GM19455 (cell line): ENCODE results near the gene NETO1.
A peak's percentile ranks its signal among the peaks of the same experiment; 100 is the strongest.

Source experiments
- ATAC-seq: cut with Tn5 transposase; IDR thresholded peaks from one replicate; pipeline ENCODE4 v1.9.1; 2021; ENCODE audit not compliant: unreplicated experiment

NETO1 gene

DNA sequence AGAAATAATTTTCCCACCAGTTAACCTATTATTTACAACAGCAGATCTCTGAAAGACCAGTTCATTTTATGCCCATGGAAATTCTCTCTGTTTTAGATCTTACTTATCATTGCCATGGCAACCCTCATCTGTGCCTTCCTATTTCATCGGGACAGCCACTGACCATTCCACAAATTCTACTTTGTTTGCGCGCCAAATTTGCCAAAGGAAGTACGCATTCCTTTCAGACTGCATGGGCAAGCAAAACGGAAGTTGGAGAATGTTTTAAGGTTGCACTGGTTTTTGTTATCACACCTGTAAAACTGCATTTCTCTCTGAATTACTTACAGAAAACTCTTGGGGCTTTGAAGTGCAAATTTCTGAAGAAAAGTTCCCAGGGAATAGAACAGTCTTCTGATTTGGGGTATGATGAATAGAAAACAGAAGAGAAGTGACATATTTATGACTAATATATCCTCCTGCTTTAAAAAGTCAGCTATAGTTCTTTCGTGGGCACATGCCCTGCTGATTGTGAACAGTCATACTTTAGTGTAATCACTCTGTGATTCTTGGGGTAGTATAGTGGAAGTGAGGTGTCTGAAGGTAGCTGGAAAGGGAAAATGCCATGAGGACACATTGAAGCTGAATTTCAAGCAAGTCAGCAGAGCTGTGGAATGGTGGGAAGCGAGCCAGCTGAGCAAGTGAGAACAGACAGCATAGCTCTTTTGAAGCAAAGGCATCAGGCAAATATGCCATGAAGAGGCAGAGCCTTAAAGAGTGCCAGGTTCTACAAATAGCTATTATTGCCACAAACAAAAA, 20.9 kb downstream of the NETO1 start:
- ATAC-seq = no peak

DNA sequence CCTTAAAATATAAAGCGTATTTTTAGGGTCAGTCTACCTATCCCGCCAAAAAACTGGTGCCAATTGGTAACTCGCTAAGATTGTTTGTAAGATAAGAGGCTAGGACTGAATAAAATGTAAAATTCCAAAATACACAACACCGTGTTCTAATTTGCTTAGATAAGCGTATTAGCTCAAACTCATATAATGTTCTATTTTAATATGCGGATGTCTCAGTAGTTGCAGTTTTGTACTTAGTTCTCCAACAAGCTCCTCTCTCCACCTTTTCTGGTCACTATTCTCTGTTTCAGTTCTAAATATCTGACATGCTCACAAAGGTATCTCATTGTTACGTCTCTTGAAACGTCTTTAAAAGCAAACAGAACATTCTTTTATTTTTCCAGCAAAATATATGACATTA, 24.0 kb downstream of the NETO1 start:
- ATAC-seq = no peak

DNA sequence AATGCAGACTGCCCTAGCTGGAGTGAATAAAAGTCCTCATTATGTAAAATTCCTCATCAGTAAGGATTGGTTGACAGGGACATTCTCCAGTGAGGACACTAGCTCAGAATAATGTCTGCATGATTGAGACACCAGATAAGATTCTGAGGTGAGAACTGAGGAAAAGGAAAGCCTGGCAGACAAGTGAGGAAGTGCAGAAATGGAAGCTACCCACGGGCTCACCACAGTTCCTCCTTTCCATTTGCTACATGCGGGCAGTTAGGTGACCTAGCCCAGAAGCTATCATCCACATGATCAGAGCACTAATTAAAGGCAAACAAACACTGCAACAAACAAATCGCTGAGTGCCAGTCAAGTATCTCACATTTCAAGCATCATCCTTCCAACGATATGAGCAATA, 27.7 kb downstream of the NETO1 start:
- no peak for ATAC-seq

- no peak for ATAC-seq
These were observed 33.1 kb downstream of the NETO1 start for GRCh38 chr18:72834731-72835130.

DNA sequence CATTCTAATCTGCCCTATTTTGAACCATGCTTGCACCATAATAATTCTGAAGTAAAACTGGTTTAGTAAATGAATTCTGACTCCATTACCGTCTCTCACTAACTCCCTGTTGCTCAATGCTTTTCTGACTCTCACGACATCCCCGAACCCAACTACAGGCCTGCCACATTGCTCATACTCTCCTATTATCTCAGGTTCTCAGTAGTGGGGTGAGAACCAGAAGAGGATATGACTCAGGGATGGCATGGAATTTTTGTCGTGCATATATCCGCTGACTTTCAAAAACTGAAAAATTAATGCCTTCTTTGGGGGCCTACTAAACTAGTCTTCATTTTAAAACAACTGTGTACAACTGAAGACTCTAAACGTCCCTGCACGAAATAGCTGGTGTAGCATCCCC, 34.3 kb downstream of the NETO1 start:
- no peak for ATAC-seq

DNA sequence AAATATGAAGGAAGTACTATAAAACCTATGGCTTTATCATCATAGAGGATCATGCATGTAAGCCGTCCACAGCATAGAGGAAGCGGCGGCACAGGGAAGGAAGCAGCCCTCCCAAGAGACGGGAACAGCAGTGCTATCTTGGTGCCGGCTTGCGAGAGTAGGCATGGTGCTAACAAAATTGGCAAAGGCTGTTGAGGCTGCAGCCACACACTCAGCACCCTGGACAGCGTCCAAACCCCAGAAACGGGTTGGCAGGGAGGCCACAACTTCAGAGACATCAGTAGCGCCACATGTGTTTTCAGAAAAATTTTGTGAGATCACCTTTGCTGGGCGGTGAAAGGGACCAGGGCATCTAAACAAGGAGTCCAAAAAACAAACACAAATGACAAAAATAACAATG, 37.7 kb downstream of the NETO1 start:
- ATAC-seq = no peak

GRCh38 chr18:72828601-72829000, 39.2 kb downstream of the NETO1 start:
- ATAC-seq = no peak

GRCh38 chr18:72826736-72827135, 41.1 kb downstream of the NETO1 start:
- no peak for ATAC-seq

DNA sequence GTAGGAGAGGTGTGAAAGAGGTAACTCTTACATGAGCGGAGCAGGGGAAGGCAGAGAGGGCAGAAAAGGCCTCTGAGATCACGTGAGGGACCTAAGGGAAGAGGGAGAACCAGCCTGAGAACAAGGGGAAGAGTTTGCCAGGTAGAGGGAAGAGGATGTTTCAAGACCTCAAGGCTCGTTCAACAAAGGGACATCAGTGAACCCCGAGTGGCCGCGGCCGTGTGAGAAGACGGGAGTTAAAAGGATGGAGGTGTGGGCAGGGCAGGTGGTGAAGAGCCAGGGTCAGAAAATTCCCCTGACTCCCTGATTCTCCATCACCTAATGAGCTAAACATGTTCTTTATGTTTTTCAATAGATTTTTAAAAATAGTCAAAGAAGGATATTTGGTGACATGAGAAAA, 44.4 kb downstream of the NETO1 start:
- ATAC-seq = no peak

DNA sequence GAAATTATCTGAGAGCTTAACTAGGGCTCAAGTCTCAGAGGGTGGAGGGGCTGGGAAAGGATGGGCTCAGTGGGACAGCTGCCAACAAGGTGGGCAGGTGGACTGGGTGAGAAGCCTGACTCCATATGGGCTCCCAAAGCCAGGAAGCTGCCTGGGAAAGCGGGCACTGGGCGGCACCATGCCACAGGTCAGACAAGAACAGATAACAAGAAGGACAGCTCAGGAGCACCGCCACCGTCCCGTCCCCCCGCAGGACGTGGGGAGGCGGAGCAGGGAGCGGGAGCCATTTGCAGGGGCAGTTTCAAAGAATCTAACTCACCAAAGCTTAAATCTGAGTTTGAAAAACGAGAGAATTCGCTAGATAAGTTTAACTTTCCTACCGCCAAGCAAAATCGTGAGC, 45.6 kb downstream of the NETO1 start:
- ATAC-seq = no peak

DNA sequence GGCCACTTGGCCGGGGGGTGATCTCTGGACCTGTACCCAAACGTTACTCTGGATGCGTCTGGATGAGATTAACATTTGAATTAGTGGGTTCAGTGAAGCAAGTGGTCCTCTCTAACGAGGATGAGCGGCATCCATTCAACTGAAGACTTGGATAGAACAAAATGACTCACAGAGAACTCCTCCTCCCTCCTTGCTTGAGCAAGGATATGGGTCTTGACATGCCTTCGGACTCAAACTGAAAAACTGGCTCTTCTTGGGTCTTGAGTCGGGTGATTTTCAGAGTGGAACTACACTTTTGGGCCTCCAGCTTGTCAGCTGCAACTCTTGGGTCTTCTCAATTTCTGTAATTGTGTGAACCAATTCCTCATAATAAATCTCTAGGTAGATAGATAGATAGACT, 47.2 kb downstream of the NETO1 start:
- no peak for ATAC-seq

GRCh38 chr18:72819050-72819449, 48.7 kb downstream of the NETO1 start:
- no peak for ATAC-seq

DNA sequence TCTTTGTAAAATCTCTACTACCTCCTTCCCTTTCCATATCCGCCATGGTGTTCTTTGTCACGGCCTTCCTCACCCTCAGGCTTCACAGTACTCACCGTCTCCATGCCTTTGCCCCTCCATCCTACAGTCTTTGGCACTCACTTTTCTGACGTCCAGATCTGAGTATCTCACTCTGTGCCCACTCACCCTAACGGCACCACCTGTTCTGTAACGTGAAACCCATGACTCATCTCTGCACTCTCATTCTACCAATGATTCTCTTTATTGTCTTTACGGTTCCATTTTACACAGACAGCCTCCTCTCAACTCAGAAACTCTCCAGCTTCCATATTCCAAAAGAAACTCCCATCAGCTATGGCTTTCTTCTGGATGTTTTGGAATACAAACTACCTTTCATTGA, 56.7 kb downstream of the NETO1 start:
- no peak for ATAC-seq

- ATAC-seq = no peak
These were observed 59.1 kb downstream of the NETO1 start for GRCh38 chr18:72808680-72809079.

- no peak for ATAC-seq
These were observed 68.7 kb downstream of the NETO1 start for GRCh38 chr18:72799106-72799505.

- no peak for ATAC-seq
These were observed 84.3 kb downstream of the NETO1 start for GRCh38 chr18:72783530-72783929.

- no peak for ATAC-seq
These were observed 92.9 kb downstream of the NETO1 start for GRCh38 chr18:72774914-72775313.

- ATAC-seq = no peak
These were observed 94.9 kb downstream of the NETO1 start for GRCh38 chr18:72772916-72773315.

GRCh38 chr18:72768681-72769229, 99.0 kb downstream of the NETO1 start:
- ATAC-seq = no peak

DNA sequence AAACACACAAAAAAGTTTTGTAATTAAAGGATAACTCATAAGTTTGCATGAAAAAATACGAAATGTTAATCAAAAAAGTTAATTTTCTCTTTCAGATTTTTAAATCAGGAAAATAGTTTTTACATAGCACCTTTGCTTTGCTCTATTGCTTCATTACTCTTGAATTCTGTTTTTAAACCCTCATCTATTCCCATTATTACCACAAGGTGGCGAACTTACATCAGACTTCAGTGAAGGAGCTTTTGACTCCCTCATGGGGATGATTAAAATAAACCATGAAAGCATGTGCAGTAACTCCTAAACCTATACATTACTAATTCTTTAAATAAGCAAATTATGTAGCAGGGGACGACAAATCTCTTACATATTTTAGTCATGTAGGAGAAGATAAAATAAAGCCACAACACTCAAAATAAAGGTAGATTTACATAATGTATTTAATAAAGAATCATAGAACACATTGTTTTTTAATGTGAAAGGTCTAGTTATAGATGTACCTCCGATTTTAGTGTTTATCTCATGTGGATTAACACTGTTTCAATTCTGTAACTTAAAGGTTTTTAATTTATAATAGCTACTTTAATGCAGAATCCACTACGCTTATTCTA, 105.2 kb downstream of the NETO1 start:
- peak; percentile 78 for ATAC-seq

DNA sequence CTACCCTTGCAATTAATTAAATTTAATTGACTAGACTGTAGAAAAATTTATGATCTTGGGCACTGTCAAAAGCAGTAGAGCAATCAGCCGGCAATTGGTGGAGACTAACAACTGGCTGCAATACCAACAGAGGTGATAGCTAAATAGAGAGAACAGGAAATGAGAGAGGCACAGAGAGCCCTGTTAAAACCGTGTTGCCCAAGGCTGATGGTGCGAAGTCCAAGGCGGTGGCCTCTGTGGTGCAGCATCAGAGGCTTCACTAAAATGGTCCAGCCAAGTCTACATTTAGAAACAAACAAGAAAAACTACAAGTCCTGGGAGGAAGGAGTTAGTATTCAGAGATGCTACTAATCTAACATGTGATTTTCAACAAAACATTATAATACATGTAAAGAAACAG, 115.6 kb downstream of the NETO1 start:
- no peak for ATAC-seq

DNA sequence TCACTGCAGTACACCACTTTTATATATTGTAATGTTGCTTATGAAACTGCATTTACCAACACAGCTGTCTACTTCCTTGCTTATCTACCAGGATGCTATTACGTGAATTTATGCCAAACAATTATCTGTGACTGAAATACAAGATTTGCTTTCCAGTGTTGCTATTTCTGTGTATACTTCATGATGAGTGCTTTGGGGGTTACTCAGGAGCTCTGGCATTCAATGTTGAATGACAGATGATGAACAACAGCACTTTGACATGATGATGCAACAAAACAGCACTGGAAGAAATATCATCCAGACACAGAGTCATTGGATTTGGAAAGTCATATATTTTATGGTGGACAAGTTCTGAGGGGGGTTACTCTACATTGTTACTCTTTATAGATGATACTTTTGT, 125.8 kb downstream of the NETO1 start:
- no peak for ATAC-seq

DNA sequence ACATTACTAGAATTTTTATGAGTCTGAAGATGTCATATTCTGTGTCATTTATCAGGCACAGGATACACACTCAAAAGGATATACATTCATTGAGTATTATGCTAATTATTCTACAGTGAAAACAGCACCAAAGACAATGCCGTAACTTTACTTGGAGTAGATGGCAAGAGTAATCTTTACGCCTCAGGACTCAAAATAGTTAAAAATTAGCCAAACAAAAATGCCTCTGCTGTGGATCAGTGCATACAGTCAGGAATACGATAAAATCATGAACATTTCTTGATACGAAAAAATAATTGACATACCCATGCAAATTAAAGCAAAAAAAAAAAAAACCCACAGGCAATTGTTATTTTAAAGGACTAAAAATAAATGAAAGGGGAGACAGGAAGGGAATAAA, 129.7 kb downstream of the NETO1 start:
- no peak for ATAC-seq
